Left cardiac atrium (tissue), 4 donors: ENCODE data around the gene SRD5A1. TPM values are rescaled to one million over a fixed set of nuclear protein-coding genes. Genes with fewer than 3 reads are reported as not detected.

Experiments used
- ATAC-seq, 2 donors: fragments of 200-7000 bp; cut with Tn5 transposase; one replicate each; pipeline ENCODE4 v1.9.1; 2020; ENCODE audit warnings: mild to moderate bottlenecking in 2 of 2, moderate library complexity in 2 of 2
- DNase-seq: peaks from one replicate; pipeline ENCODE4 v3.0.0-alpha.2; 2020
- intact Hi-C, 2 donors: fragments of 100-400 bp; cut with DNase I; formaldehyde crosslinking; loops; one replicate each; pipeline versions ENCODE4 v1.14.1 to v1.15.1; 2022 to 2023
- total RNA-seq, 2 donors: library from RNA; stranded (reverse); fragmentation: NEBNext Ultra II Directional; extraction: Animal tissue kit (Norgen Biotek cat#: 25700); gene quantifications; one replicate each; pipeline ENCODE4 v1.2.1, GENCODE V29; 2021
- donor health status: DM: no; HTN: yes; CAD: no.
- donor health status: DM: no; HTN: yes; CAD: no; lungs with severe emphysema.
- donor health status: DM: yes; HTN: yes; CAD: no.
- donor health status: Dilated cardiomyopathy.

The SRD5A1 gene
- total RNA-seq, 2 donors from 2014 or later = 2.0 to 2.2 TPM

- DNase-seq (no peak), ATAC-seq (no peak)
- intact Hi-C loops = no loop called here
Measured at GRCh38 chr5:6602441-6602840, 30.8 kb upstream of the SRD5A1 start.

GRCh38 chr5:6603643-6604042 lies 29.6 kb upstream of the SRD5A1 start:
- intact Hi-C loops = no loop called here
- ATAC-seq = peak; percentile 44 to 53
- peak; percentile 51 for DNase-seq

GRCh38 chr5:6604341-6604740 lies 28.9 kb upstream of the SRD5A1 start:
- ATAC-seq (no peak), DNase-seq (no peak)
- intact Hi-C loops = no loop called here

- ATAC-seq (no peak), DNase-seq (no peak)
- intact Hi-C loops = no loop called here
Measured at GRCh38 chr5:6604946-6605345, 28.3 kb upstream of the SRD5A1 start.

GRCh38 chr5:6606884-6607558 lies 26.2 kb upstream of the SRD5A1 start:
- DNase-seq (no peak), ATAC-seq (no peak)
- intact Hi-C loops = no loop called here

GRCh38 chr5:6607559-6607936 lies 25.7 kb upstream of the SRD5A1 start:
- DNase-seq = no peak
- no peak for ATAC-seq
- intact Hi-C loops = no loop called here

GRCh38 chr5:6608016-6608415 lies 25.2 kb upstream of the SRD5A1 start:
- intact Hi-C loops = no loop called here
- DNase-seq = no peak

GRCh38 chr5:6611334-6612256 lies 21.6 kb upstream of the SRD5A1 start:
- ATAC-seq (no peak), DNase-seq (no peak)
- intact Hi-C loops = no loop called here

More at GRCh38 chr5:6608016-6608415, 25.2 kb upstream of the SRD5A1 start:
- no peak for ATAC-seq

GRCh38 chr5:6615034-6615815 lies 18.0 kb upstream of the SRD5A1 start:
- intact Hi-C loops = no loop called here
- ATAC-seq (no peak), DNase-seq (no peak)

GRCh38 chr5:6616632-6617031 lies 16.6 kb upstream of the SRD5A1 start:
- intact Hi-C loops = no loop called here
- ATAC-seq (no peak), DNase-seq (no peak)

- no peak for ATAC-seq
- DNase-seq = no peak
- intact Hi-C loops = loop anchor here in 1 of 2 donors (5.0 kb wide), 1 partner anchor 119 kb away; no protein-coding TSS in a partner anchor
Measured at GRCh38 chr5:6623228-6623627, 10.0 kb upstream of the SRD5A1 start.

GRCh38 chr5:6623941-6624340 lies 9.3 kb upstream of the SRD5A1 start:
- no peak for ATAC-seq
- DNase-seq = no peak
- intact Hi-C loops = loop anchor here in 1 of 2 donors (5.0 kb wide), 1 partner anchor 118 kb away; no protein-coding TSS in a partner anchor

- ATAC-seq (no peak), DNase-seq (no peak)
- intact Hi-C loops = no loop called here
Measured at GRCh38 chr5:6626508-6626907, 6.7 kb upstream of the SRD5A1 start.

GRCh38 chr5:6631441-6631840 lies 1.8 kb upstream of the SRD5A1 start:
- ATAC-seq = no peak
- DNase-seq = no peak
- intact Hi-C loops = loop anchor here in 1 of 2 donors (5.0 kb wide), 2 partner anchors 81 to 116 kb away; partner anchors contain the start of gene TENT4A

- intact Hi-C loops = loop anchor here in 1 of 2 donors (5.0 kb wide), 2 partner anchors 80 to 115 kb away; partner anchors contain the start of gene TENT4A
- DNase-seq (peak; percentile 43), ATAC-seq (peak; percentile 20 to 48)
Measured at GRCh38 chr5:6632324-6632887, 834 bp upstream of the SRD5A1 start.

- intact Hi-C loops = loop anchor here in 1 of 2 donors (5.0 kb wide), 2 partner anchors 79 to 114 kb away; partner anchors contain the start of gene TENT4A
- DNase-seq (peak; percentile 65), ATAC-seq (peak; percentile 47 to 74)
Measured at GRCh38 chr5:6633469-6634245, 417 bp downstream of the SRD5A1 start.

- intact Hi-C loops = loop anchor here in 1 of 2 donors (5.0 kb wide), 2 partner anchors 78 to 113 kb away; partner anchors contain the start of gene TENT4A
- DNase-seq (no peak), ATAC-seq (no peak)
Measured at GRCh38 chr5:6634306-6634705, 1.1 kb downstream of the SRD5A1 start.
